Activated T-cell treated with anti-CD3 and anti-CD28 coated beads, Interleukin-2, amount 50 U/mL, for 24 hours (primary cell): ENCODE results near the gene PRRG1.
"Not testable (repeated sequence)": the region's sequence is repeated elsewhere in the genome, so short reads cannot be mapped to it uniquely, and the experiment has no call there.

ENCODE experiments used
- DNase-seq: peaks from one replicate; pipeline ENCODE4 v3.0.0-alpha.2; 2020
- H3K27ac Mint-ChIP-seq: 2 replicates; pipeline ENCODE4 v1.8.0; 2020; ENCODE audit warnings: mild to moderate bottlenecking, mixed read lengths
- H3K27me3 Mint-ChIP-seq: 2 replicates; pipeline ENCODE4 v1.8.0; 2020; ENCODE audit warnings: mixed read lengths
- H3K36me3 Mint-ChIP-seq: 2 replicates; pipeline ENCODE4 v1.8.0; 2020; ENCODE audit warnings: low read depth, mixed read lengths
- H3K4me1 Mint-ChIP-seq: 2 replicates; pipeline ENCODE4 v1.8.0; 2020; ENCODE audit warnings: low read depth, mixed read lengths
- H3K4me3 Mint-ChIP-seq: 2 replicates; pipeline ENCODE4 v1.8.0; 2020; ENCODE audit warnings: mild to moderate bottlenecking, moderate library complexity, mixed read lengths
- H3K9me3 Mint-ChIP-seq: 2 replicates; pipeline ENCODE4 v1.8.0; 2020; ENCODE audit warnings: mixed read lengths

Gene PRRG1

GRCh38 chrX:37470711-37471110, 121.5 kb downstream of the PRRG1 start:
- H3K27me3 Mint-ChIP-seq = peaks cover 63% of the 10 kb centered on the region
- H3K27ac Mint-ChIP-seq = no peak overlapping the region
- no peak overlapping the region for H3K4me3 Mint-ChIP-seq
- no peak for DNase-seq
- no peaks in the 10 kb centered on the region for H3K9me3 Mint-ChIP-seq
- no peaks in the 10 kb centered on the region for H3K4me1 Mint-ChIP-seq
- no peaks in the 10 kb centered on the region for H3K36me3 Mint-ChIP-seq

DNA sequence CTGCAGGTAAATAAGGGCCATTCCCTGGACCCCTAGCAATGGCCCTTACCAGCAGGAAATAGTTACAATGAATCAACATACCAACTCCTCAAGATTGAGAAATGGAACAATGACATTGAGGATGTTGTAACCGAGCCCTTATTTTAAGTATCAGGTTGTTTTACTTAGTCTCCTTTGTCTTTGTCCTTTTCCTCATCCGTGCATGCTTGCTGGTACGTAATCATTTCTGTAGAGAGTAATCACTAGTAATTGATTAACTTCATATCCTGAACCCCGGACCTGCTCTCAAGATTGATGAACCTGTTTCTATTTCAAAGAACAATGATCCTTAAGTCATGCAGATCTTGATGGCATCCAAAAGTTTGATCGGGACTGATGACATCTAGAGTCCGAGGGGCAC, 123.7 kb downstream of the PRRG1 start:
- Mint-ChIP-seq H3K27me3 (peaks cover 51% of the 10 kb centered on the region), H3K36me3 (no peaks in the 10 kb centered on the region), H3K4me3 (no peak overlapping the region), H3K27ac (no peak overlapping the region), H3K9me3 (no peaks in the 10 kb centered on the region), H3K4me1 (no peaks in the 10 kb centered on the region)
- DNase-seq = no peak

DNA sequence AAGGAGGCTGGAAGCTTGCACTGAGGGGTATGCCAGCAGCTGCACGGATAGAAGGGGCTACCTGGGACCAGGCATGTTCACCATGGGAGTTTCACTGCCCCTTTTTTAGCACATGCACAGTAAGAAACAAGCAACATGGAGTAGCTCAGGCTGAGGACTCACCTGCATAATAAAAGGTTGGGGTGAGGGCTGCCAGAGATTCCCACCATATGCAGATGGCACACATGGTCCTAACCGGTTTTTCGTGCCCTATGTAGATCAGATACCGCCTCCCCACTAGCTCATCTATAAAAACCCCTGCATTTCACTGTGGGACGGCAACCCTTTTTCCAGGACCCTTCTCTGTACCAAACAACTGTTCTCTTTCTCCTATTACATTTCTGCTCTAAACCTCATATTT, 125.3 kb downstream of the PRRG1 start:
- Mint-ChIP-seq H3K9me3 (no peaks in the 10 kb centered on the region), H3K4me1 (no peaks in the 10 kb centered on the region), H3K27me3 (peaks cover 60% of the 10 kb centered on the region), H3K36me3 (no peaks in the 10 kb centered on the region), H3K4me3 (no peak overlapping the region), H3K27ac (no peak overlapping the region)
- no peak for DNase-seq

GRCh38 chrX:37476571-37477170, 127.5 kb downstream of the PRRG1 start:
- H3K4me3 Mint-ChIP-seq = no peak overlapping the region
- no peaks in the 10 kb centered on the region for H3K4me1 Mint-ChIP-seq
- H3K27me3 Mint-ChIP-seq = peaks cover 60% of the 10 kb centered on the region
- no peaks in the 10 kb centered on the region for H3K9me3 Mint-ChIP-seq
- DNase-seq = no peak
- H3K27ac Mint-ChIP-seq = no peak overlapping the region
- H3K36me3 Mint-ChIP-seq = no peaks in the 10 kb centered on the region

GRCh38 chrX:37484335-37484734, 135.2 kb downstream of the PRRG1 start:
- not testable (repeated sequence) for H3K27ac Mint-ChIP-seq, H3K4me3 Mint-ChIP-seq, H3K36me3 Mint-ChIP-seq, H3K4me1 Mint-ChIP-seq, DNase-seq, H3K9me3 Mint-ChIP-seq
- peaks cover 38% of the 10 kb centered on the region for H3K27me3 Mint-ChIP-seq

DNA sequence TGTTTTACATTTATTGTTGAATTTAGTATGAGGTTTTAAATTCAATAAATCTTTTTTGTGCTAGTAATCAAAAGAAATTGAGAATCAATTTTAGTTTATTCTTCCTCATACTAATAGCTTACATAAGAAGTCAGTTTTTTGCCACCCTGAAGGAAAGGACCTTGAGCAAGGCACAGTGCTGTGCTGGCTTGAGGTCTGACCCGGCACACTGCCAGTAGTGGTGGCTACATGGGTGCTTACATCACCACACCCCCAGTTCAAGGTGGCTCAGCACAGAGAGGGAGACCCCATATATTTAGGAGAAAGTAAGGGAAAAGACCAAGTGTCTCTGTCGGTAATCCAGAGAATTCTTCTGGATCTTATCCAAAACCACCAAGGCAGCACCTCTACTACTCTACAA, 136.3 kb downstream of the PRRG1 start:
- DNase-seq = no peak
- no peaks in the 10 kb centered on the region for H3K9me3 Mint-ChIP-seq
- H3K4me1 Mint-ChIP-seq = no peaks in the 10 kb centered on the region
- H3K27ac Mint-ChIP-seq = no peak overlapping the region
- no peaks in the 10 kb centered on the region for H3K36me3 Mint-ChIP-seq
- no peak overlapping the region for H3K4me3 Mint-ChIP-seq
- H3K27me3 Mint-ChIP-seq = peaks cover 32% of the 10 kb centered on the region

- no peak for DNase-seq
- H3K4me3 Mint-ChIP-seq = no peak overlapping the region
- H3K27ac Mint-ChIP-seq = no peak overlapping the region
- H3K9me3 Mint-ChIP-seq = no peaks in the 10 kb centered on the region
- H3K36me3 Mint-ChIP-seq = no peaks in the 10 kb centered on the region
- H3K27me3 Mint-ChIP-seq = peaks cover 39% of the 10 kb centered on the region
- H3K4me1 Mint-ChIP-seq = no peaks in the 10 kb centered on the region
These were observed 138.1 kb downstream of the PRRG1 start for GRCh38 chrX:37487271-37487670.

DNA sequence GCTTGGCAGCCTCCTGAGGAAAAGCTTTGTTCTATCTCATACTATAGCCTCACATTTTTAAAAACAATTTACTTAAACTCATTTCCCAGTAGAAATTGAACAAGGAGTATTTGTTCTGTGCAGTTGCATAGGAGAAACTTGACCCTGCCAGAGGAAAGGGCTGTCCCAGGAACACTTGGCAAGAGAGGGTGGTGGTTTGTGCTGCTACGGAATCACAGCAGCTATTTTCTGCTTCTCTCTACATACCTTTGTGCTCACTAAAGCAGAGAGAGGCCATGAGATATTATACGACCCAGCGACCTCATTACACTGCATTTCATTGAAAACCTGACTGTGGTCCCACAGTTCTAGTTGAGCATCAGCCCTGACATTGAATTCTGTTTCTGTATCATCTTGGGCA, 139.2 kb downstream of the PRRG1 start:
- no peaks in the 10 kb centered on the region for H3K36me3 Mint-ChIP-seq
- no peaks in the 10 kb centered on the region for H3K9me3 Mint-ChIP-seq

GRCh38 chrX:37491686-37492085, 142.5 kb downstream of the PRRG1 start:
- H3K4me1 Mint-ChIP-seq = no peaks in the 10 kb centered on the region
- H3K9me3 Mint-ChIP-seq = no peaks in the 10 kb centered on the region
- H3K27ac Mint-ChIP-seq = no peak overlapping the region
- no peaks in the 10 kb centered on the region for H3K36me3 Mint-ChIP-seq
- H3K4me3 Mint-ChIP-seq = no peak overlapping the region
- peaks cover 48% of the 10 kb centered on the region for H3K27me3 Mint-ChIP-seq
- DNase-seq = no peak

More for the DNA sequence above, 139.2 kb downstream of the PRRG1 start:
- peaks cover 34% of the 10 kb centered on the region for H3K27me3 Mint-ChIP-seq
- no peak for DNase-seq
- no peak overlapping the region for H3K27ac Mint-ChIP-seq
- H3K4me1 Mint-ChIP-seq = no peaks in the 10 kb centered on the region
- no peak overlapping the region for H3K4me3 Mint-ChIP-seq

DNA sequence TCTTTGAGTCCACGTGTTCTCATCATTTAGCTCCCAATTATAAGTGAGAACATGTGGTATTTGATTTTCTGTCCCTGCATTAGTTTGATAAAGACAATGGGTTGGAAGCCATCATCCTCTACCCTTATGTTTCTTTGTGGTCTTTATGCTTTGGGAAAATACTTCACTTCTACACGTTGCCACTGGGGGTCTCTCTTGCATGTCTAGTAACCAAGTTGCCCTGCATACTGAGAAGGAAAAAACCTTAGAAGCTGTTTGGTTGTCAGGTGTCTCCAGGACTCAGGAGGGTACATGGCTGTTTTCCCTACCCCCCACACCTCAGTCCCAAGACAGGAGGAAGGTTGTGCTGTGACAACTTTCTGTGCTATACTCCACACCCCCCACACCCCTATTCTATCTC, 146.6 kb downstream of the PRRG1 start:
- H3K9me3 Mint-ChIP-seq, H3K4me3 Mint-ChIP-seq, H3K4me1 Mint-ChIP-seq, H3K27ac Mint-ChIP-seq, H3K36me3 Mint-ChIP-seq, DNase-seq: not testable (repeated sequence)
- H3K27me3 Mint-ChIP-seq = peaks cover 46% of the 10 kb centered on the region

GRCh38 chrX:37497126-37497525, 148.0 kb downstream of the PRRG1 start:
- H3K4me3 Mint-ChIP-seq, H3K4me1 Mint-ChIP-seq, H3K36me3 Mint-ChIP-seq, DNase-seq, H3K9me3 Mint-ChIP-seq, H3K27ac Mint-ChIP-seq: not testable (repeated sequence)
- peaks cover 39% of the 10 kb centered on the region for H3K27me3 Mint-ChIP-seq

DNA sequence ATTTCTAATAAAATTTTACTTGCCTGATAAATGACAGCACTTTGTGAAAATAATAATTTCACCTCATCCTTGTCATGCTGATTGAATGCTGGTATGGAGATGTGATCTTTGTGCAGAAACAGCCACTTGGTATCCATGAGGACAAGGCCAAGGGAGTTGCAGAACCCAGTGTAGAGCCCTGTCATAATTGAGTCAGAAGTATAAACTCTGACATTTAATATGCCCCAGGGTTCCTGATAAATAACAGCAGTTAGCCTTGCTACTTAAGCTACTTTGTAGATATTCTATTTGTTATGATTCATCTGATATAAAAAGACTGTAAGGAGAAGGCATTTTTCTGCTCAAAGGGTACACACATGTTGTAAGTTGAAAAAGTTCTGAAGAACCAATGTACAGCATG, 149.2 kb downstream of the PRRG1 start:
- H3K27ac Mint-ChIP-seq, H3K36me3 Mint-ChIP-seq, DNase-seq, H3K4me3 Mint-ChIP-seq, H3K4me1 Mint-ChIP-seq, H3K9me3 Mint-ChIP-seq: not testable (repeated sequence)
- peaks cover 43% of the 10 kb centered on the region for H3K27me3 Mint-ChIP-seq

- H3K4me3 Mint-ChIP-seq, H3K27ac Mint-ChIP-seq, H3K9me3 Mint-ChIP-seq, H3K36me3 Mint-ChIP-seq, DNase-seq, H3K4me1 Mint-ChIP-seq: not testable (repeated sequence)
- peaks cover 34% of the 10 kb centered on the region for H3K27me3 Mint-ChIP-seq
These were observed 150.5 kb downstream of the PRRG1 start for GRCh38 chrX:37499649-37500048.

DNA sequence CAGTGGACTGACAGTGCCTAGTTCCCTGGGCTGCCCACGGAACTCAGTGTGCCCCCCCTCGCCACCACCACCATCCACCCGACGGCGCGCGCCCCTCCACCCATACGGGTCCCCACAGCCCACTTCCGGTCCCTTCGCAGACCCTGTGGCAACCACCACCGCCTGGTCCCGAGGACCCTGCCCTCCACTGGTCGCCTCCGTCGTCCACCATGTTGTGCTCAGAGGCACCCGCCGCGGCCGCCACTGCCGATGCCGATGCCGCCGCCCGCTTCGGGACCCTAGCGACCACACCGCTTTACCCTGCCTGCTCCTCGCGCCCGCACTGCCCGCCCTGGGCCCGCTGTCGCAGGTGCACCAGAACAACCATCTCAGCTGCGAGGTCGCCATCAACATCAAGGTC, 155.8 kb downstream of the PRRG1 start:
- Mint-ChIP-seq H3K4me1 (no peaks in the 10 kb centered on the region), H3K27me3 (peaks cover 25% of the 10 kb centered on the region), H3K9me3 (no peaks in the 10 kb centered on the region), H3K27ac (no peak overlapping the region), H3K4me3 (no peak overlapping the region), H3K36me3 (no peaks in the 10 kb centered on the region)
- no peak for DNase-seq
